GM12872 (cell line): Measurements from ENCODE around the gene CACNA1S.

ENCODE experiments used
- CTCF ChIP-seq: IDR thresholded peaks from 3 replicates; pipeline ENCODE4 v1.5.1; 2011; ENCODE audit warnings: low read depth, mild to moderate bottlenecking, low read length, moderate library complexity; ENCODE audit not compliant: insufficient read depth

Gene CACNA1S

GRCh38 chr1:201112926-201113325 lies 700 bp upstream of the CACNA1S start:
- no peak for TF ChIP-seq CTCF

- TF ChIP-seq CTCF, result no peak
These were observed 554 bp downstream of the CACNA1S start for GRCh38 chr1:201111672-201112071.

- TF ChIP-seq CTCF, result no peak
These were observed 1.1 kb downstream of the CACNA1S start for GRCh38 chr1:201111156-201111555.

GRCh38 chr1:201110616-201111015 lies 1.6 kb downstream of the CACNA1S start:
- TF ChIP-seq CTCF, result no peak

- TF ChIP-seq CTCF, result no peak
These were observed 2.1 kb downstream of the CACNA1S start for GRCh38 chr1:201110138-201110537.

- TF ChIP-seq CTCF, result no peak
These were observed 2.6 kb downstream of the CACNA1S start for GRCh38 chr1:201109651-201110050.

GRCh38 chr1:201108614-201109013 lies 3.6 kb downstream of the CACNA1S start:
- TF ChIP-seq CTCF, result no peak

- no peak for TF ChIP-seq CTCF
These were observed 6.5 kb downstream of the CACNA1S start for GRCh38 chr1:201105688-201106087.
